Right lobe of liver (tissue), 6 donors: ENCODE measurements around the gene SLCO3A1. TPM values are rescaled to one million over a fixed set of nuclear protein-coding genes. Genes with fewer than 3 reads are reported as not detected.

Source experiments
- ATAC-seq, 4 donors: fragments of 200-7000 bp; cut with Tn5 transposase; one replicate each; pipeline ENCODE4 v1.9.1; 2020; ENCODE audit warnings: mild to moderate bottlenecking in 4 of 4, moderate library complexity in 4 of 4
- DNase-seq, 3 donors: peaks; one replicate each; pipeline ENCODE4 v3.0.0-alpha.2; 2020
- H3K27ac ChIP-seq, 3 donors: fragments of 200-600 bp; one replicate each; pipeline ENCODE4 v1.8.0; 2022
- H3K27me3 ChIP-seq, 2 donors: fragments of 200-600 bp; one replicate each; pipeline ENCODE4 v1.8.0; 2022
- H3K36me3 ChIP-seq, 4 donors: fragments of 200-600 bp; sonication (generic) in 1 of 4; one replicate each; pipeline versions ENCODE4 v1.5.1 to v1.8.0; 2017 to 2022; ENCODE audit warnings: control low read depth in 1 of 4
- H3K4me1 ChIP-seq, 4 donors: fragments of 200-600 bp; sonication (generic) in 1 of 4; one replicate each; pipeline versions ENCODE4 v1.5.1 to v1.8.0; 2017 to 2022; ENCODE audit warnings: control low read depth in 1 of 4
- H3K4me3 ChIP-seq, 3 donors: fragments of 200-600 bp; one replicate each; pipeline ENCODE4 v1.8.0; 2022
- H3K9me3 ChIP-seq, 4 donors: fragments of 200-600 bp; sonication (generic) in 1 of 4; one replicate each; pipeline versions ENCODE4 v1.5.1 to v1.8.0; 2017 to 2022; ENCODE audit warnings: control low read depth in 1 of 4
- CTCF ChIP-seq, 4 donors: fragments of 200-600 bp in 3 of 4; fragments of 450-650 bp in 1 of 4; IDR thresholded peaks; one replicate each; pipeline versions ENCODE4 v1.5.1 to v1.8.0; 2016 to 2022; ENCODE audit warnings: antibody characterized with exemption in 4 of 4, mild to moderate bottlenecking in 2 of 4
- POLR2A ChIP-seq: fragments of 450-650 bp; IDR thresholded peaks from one replicate; pipeline ENCODE4 v1.6.1; 2017; ENCODE audit warnings: antibody characterized with exemption, mild to moderate bottlenecking
- WGBS: methylation state at CpG from one replicate; pipeline ENCODE4 v1.1.6; 2018; ENCODE audit warnings: low coverage, low lambda C conversion rate; ENCODE audit not compliant: insufficient coverage; ENCODE audit errors: missing lambda C conversion rate; 5-methylcytosine and 5-hydroxymethylcytosine counted together
- intact Hi-C, 2 donors: fragments of 100-400 bp; cut with DNase I; formaldehyde crosslinking; loops; one replicate each; pipeline versions ENCODE4 v1.11.2 to v1.14.1; 2022
- total RNA-seq, 6 experiments: library from RNA; depleted of rRNA in 2 of 6; stranded (reverse); fragments of >200 nt in 2 of 6; fragmentation: NEBNext Ultra II Directional in 3 of 6; extraction: Animal tissue kit (Norgen Biotek cat#: 25700) in 3 of 6; gene quantifications; one replicate each; pipeline versions ENCODE4 v1.1.0 to v1.2.4, GENCODE V29; 2016 to 2023
- donor health status: DM: no; HTN: yes; CAD: no.
- donor health status: DM: no; HTN: no; CAD: no.
- donor health status: DM: no; HTN: no; CAD: no.
- donor health status: DM: no; HTN: yes; CAD: no.
- donor health status: DM: no; HTN: yes; CAD: no.

The SLCO3A1 gene
- total RNA-seq, 6 experiments from 2014 or later, result 2.4 to 7.7 (median 3.7) TPM

GRCh38 chr15:92037491-92037890 lies 184.0 kb downstream of the SLCO3A1 start:
- WGBS, result 42% methylated on average over 1 of the region's 1 CpG
- no peak for TF ChIP-seq POLR2A
- TF ChIP-seq CTCF (IDR thresholded peaks at IDR 0.05), result no peak
- Histone ChIP-seq H3K27me3 (no peaks in the 10 kb centered on the region), H3K9me3 (no peaks in the 10 kb centered on the region), H3K4me3 (no peak overlapping the region), H3K4me1 (no peaks in the 10 kb centered on the region), H3K36me3 (no peaks in the 10 kb centered on the region), H3K27ac (no peak overlapping the region)
- no peak for DNase-seq
- ATAC-seq, result no peak
- intact Hi-C loops, result no loop called here

GRCh38 chr15:92040350-92040749 lies 186.8 kb downstream of the SLCO3A1 start:
- ATAC-seq, result no peak

GRCh38 chr15:92041371-92041770 lies 187.9 kb downstream of the SLCO3A1 start:
- intact Hi-C loops, result no loop called here
- H3K9me3 ChIP-seq, result no peaks in the 10 kb centered on the region

More at GRCh38 chr15:92040350-92040749, 186.8 kb downstream of the SLCO3A1 start:
- no peak overlapping the region for H3K4me3 ChIP-seq
- no peaks in the 10 kb centered on the region for H3K27me3 ChIP-seq
- WGBS, result no CpG with 5 or more reads among the region's 1 CpG
- H3K4me1 ChIP-seq, result no peaks in the 10 kb centered on the region
- no peak overlapping the region for H3K27ac ChIP-seq
- no peak for DNase-seq
- TF ChIP-seq POLR2A (no peak), CTCF (IDR thresholded peaks at IDR 0.05) (no peak)
- no peaks in the 10 kb centered on the region for H3K36me3 ChIP-seq
- H3K9me3 ChIP-seq, result no peaks in the 10 kb centered on the region
- intact Hi-C loops, result no loop called here

GRCh38 chr15:92043283-92043682 lies 189.8 kb downstream of the SLCO3A1 start:
- ATAC-seq, result no peak
- WGBS, result 88% methylated on average over 2 of the region's 3 CpGs

More at GRCh38 chr15:92041371-92041770, 187.9 kb downstream of the SLCO3A1 start:
- Histone ChIP-seq H3K27ac (no peak overlapping the region), H3K4me3 (no peak overlapping the region), H3K27me3 (no peaks in the 10 kb centered on the region), H3K4me1 (no peaks in the 10 kb centered on the region), H3K36me3 (no peaks in the 10 kb centered on the region)
- 84% methylated on average over 4 of the region's 4 CpGs for WGBS
- no peak for DNase-seq
- no peak for ATAC-seq
- TF ChIP-seq CTCF (IDR thresholded peaks at IDR 0.05) (no peak), POLR2A (no peak)

More at GRCh38 chr15:92043283-92043682, 189.8 kb downstream of the SLCO3A1 start:
- no peaks in the 10 kb centered on the region for H3K9me3 ChIP-seq
- H3K4me1 ChIP-seq, result no peaks in the 10 kb centered on the region
- intact Hi-C loops, result no loop called here
- no peaks in the 10 kb centered on the region for H3K27me3 ChIP-seq
- no peak for DNase-seq
- H3K27ac ChIP-seq, result no peak overlapping the region
- H3K4me3 ChIP-seq, result no peak overlapping the region
- TF ChIP-seq POLR2A, result no peak
- no peak for TF ChIP-seq CTCF (IDR thresholded peaks at IDR 0.05)
- H3K36me3 ChIP-seq, result no peaks in the 10 kb centered on the region
